WI38 (cell line): ENCODE measurements around the gene NRP2.

ENCODE experiments used
- H3K4me3 ChIP-seq: 2 replicates; pipeline ENCODE4 v1.5.1; 2011; ENCODE audit warnings: low read depth, mild to moderate bottlenecking, control low read depth, low read length
- TF ChIP-seq, protein P1 (sequence below): IDR thresholded peaks from 2 replicates; pipeline ENCODE4 v1.5.1; 2012; ENCODE audit warnings: low read depth, mild to moderate bottlenecking, control low read depth, low read length

The NRP2 gene

DNA sequence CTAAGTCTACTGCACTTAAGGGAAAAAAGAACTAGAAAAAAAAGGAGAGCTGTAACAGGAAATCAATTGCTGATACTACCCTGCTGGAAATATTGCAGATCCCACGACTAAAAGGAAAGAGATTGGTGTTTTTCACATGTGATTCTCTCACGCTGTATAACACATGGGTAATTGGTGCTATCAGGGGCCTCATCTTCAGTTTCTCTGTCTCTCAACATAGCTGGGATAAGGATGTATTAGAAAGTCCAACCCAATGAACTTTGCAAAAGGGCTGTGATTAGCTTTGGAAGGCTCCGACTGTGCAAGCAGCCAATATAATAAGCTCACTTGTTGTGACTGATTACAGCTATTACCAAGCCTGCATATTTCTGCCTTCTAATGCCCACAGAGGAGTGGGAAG is 133.4 kb downstream of the NRP2 start:
- TF ChIP-seq, protein P1, sequence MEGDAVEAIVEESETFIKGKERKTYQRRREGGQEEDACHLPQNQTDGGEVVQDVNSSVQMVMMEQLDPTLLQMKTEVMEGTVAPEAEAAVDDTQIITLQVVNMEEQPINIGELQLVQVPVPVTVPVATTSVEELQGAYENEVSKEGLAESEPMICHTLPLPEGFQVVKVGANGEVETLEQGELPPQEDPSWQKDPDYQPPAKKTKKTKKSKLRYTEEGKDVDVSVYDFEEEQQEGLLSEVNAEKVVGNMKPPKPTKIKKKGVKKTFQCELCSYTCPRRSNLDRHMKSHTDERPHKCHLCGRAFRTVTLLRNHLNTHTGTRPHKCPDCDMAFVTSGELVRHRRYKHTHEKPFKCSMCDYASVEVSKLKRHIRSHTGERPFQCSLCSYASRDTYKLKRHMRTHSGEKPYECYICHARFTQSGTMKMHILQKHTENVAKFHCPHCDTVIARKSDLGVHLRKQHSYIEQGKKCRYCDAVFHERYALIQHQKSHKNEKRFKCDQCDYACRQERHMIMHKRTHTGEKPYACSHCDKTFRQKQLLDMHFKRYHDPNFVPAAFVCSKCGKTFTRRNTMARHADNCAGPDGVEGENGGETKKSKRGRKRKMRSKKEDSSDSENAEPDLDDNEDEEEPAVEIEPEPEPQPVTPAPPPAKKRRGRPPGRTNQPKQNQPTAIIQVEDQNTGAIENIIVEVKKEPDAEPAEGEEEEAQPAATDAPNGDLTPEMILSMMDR, result no peak
- H3K4me3 ChIP-seq, result no peak overlapping the region

DNA sequence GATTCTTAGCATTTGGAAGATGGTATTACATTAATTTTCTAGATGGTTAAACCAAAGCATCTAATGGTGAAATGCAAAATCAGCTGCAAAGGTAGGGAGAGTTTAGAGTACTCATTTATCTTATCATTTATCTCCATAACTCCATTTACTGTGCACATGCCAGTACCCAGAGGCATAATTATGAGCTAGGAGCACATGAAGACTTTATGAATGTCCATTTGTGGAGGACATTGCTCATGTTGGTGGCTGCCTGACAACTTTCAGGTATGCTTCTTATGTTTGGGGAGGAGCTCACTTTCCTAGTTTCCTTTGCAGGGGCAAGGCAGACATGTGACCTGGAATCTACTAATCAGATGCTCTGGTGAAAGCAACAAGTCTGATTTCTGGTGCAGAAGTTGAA is 134.0 kb downstream of the NRP2 start:
- H3K4me3 ChIP-seq, result no peak overlapping the region
- TF ChIP-seq, protein P1, result no peak

- H3K4me3 ChIP-seq, result no peak overlapping the region
- TF ChIP-seq, protein P1, result no peak
These were observed 140.3 kb downstream of the NRP2 start for GRCh38 chr2:205822579-205822978.

DNA sequence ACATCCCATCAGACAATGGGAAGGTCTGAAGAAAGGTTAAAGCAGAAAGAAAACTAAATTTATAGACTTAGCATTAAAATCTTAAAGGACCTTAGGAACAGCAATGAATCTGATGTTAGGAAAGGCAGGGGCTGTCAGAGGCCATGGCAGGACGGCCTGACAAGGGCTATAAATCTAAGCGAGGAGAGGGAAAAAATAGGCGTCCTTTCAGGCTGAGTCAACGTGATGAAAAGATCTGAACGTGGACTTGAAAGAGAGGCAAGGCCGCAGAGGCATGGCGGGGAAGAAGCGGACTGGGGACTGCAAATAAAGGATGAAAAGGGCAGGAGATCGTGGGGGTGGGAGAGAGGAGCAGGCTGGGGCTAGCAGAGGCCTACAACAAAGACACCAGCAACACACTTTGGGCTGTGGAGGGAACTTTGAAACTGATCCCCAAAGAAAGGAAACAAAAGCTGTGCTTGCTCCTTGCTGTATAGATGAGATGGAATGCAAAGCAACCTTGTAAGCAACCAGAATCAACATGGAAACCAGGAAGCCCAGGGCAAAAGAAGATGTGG is 145.6 kb downstream of the NRP2 start:
- no peak overlapping the region for H3K4me3 ChIP-seq
- TF ChIP-seq, protein P1, result no peak

GRCh38 chr2:205833864-205834263 is 151.6 kb downstream of the NRP2 start:
- TF ChIP-seq, protein P1, result no peak
- H3K4me3 ChIP-seq, result no peak overlapping the region

DNA sequence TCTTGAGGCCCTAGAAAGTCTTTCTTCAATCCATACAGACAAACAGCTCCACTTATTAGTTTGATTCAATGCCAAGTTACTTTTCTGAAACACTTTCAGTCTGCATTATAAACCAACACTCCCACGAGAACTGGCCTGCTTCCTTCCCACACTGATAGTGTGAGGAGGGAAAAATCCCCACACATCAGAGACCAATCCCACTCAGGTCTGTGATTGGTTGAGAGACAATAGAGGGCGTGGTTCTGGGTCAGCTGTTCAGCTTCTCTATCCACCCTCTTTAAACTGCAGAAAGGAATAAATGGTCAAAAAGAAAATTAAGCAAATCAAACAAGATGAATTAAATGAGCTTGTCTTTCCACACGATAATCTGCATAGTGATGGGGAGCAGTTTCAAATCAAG is 152.5 kb downstream of the NRP2 start:
- TF ChIP-seq, protein P1, result no peak
- H3K4me3 ChIP-seq, result no peak overlapping the region

DNA sequence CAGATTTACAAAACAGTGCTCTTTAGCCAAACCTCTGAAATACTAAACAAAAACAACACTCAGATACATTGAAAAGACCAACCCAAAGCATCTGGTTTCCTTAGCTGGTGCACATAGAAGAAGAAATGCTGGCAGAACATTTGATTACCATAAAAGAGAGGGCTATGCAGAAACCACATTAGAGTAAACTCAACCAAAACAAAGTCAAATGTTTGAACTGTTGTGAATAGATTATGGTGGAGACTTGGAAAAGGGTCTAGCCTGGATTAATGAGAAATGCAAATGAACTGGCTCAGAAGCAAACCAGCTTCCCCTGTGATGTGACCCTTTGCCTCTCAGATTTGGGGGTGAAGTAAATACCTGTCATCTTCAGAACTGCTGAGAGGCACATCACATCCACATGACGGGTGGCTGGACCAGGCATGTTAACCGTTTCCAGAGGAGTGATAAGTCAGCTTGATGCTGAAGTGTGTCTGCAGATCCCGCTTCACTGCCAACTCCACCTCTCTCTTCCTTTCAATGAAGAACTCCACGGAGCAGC is 153.0 kb downstream of the NRP2 start:
- H3K4me3 ChIP-seq, result no peak overlapping the region
- TF ChIP-seq, protein P1, result no peak
